Measurements from ENCODE around the gene GARIN5A.

- TF ChIP-seq POLR2A (IDR thresholded peaks at IDR 0.05; ENCODE audit: low read depth) (no peak), POLR2AphosphoS5 (IDR thresholded peaks at IDR 0.05) (no peak), EP300 (IDR thresholded peaks at IDR 0.05) (no peak)
- TF ChIP-seq, protein P1, sequence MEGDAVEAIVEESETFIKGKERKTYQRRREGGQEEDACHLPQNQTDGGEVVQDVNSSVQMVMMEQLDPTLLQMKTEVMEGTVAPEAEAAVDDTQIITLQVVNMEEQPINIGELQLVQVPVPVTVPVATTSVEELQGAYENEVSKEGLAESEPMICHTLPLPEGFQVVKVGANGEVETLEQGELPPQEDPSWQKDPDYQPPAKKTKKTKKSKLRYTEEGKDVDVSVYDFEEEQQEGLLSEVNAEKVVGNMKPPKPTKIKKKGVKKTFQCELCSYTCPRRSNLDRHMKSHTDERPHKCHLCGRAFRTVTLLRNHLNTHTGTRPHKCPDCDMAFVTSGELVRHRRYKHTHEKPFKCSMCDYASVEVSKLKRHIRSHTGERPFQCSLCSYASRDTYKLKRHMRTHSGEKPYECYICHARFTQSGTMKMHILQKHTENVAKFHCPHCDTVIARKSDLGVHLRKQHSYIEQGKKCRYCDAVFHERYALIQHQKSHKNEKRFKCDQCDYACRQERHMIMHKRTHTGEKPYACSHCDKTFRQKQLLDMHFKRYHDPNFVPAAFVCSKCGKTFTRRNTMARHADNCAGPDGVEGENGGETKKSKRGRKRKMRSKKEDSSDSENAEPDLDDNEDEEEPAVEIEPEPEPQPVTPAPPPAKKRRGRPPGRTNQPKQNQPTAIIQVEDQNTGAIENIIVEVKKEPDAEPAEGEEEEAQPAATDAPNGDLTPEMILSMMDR (IDR thresholded peaks at IDR 0.05) = no peak
These were observed 30.1 kb upstream of the GARIN5A start for GRCh38 chr19:50506700-50507099.

Measured in esophagus muscularis mucosa (tissue), 4 donors.